Coronary artery (tissue), 2 donors: ENCODE measurements around the gene LMO2.

Experiments used
- DNase-seq: peaks from one replicate; pipeline ENCODE4 v3.0.0-alpha.2; 2017; ENCODE audit warnings: low spot score
- H3K27ac ChIP-seq, 2 donors: fragments of 200-600 bp; sonication (generic); one replicate each; pipeline ENCODE4 v1.5.1; 2016 to 2019
- H3K4me3 ChIP-seq: fragments of 200-600 bp; sonication (generic); 2 replicates; pipeline ENCODE4 v1.5.1; 2016; ENCODE audit warnings: mild to moderate bottlenecking, moderate library complexity
- TF ChIP-seq, protein P1 (sequence below): fragments of 200-600 bp; sonication (generic); IDR thresholded peaks from one replicate; pipeline ENCODE4 v1.5.1; 2019; ENCODE audit warnings: antibody characterized with exemption

The LMO2 gene

DNA sequence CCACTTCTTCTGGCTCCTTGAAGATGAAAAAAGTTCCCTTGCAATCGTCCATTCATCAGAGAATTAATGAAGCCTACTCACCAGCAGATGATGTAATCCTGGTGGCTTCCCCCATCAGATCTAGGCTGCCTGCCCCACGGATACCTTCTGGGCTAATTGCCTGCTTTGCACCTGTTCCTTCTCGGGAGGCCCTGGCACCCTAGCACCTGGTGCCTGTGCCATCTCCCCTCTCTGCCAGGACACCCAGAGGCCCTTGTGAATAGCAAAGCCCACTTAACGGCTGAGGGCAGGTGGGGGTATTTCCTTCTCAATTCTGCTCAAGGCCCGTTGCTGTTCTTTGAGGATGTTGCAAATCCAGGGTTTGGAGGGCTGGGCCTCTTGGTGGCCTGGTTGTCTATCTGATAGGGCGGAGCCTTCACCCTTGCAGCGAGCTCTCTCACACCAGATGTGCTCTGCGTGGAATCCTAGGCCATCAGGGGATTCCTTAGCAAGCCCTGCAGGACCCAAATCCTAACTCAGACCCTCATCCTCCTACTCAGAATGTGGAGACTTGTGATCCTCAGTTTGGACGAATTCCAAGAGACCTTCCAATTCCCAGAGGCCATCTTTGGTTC lies at the start of gene LMO2:
Gene LMO2 (minus strand): TSS at position 363 of the 614 bp plus-strand sequence. CDS start 22,360 bp downstream, outside the sequence.
- TF ChIP-seq, protein P1, sequence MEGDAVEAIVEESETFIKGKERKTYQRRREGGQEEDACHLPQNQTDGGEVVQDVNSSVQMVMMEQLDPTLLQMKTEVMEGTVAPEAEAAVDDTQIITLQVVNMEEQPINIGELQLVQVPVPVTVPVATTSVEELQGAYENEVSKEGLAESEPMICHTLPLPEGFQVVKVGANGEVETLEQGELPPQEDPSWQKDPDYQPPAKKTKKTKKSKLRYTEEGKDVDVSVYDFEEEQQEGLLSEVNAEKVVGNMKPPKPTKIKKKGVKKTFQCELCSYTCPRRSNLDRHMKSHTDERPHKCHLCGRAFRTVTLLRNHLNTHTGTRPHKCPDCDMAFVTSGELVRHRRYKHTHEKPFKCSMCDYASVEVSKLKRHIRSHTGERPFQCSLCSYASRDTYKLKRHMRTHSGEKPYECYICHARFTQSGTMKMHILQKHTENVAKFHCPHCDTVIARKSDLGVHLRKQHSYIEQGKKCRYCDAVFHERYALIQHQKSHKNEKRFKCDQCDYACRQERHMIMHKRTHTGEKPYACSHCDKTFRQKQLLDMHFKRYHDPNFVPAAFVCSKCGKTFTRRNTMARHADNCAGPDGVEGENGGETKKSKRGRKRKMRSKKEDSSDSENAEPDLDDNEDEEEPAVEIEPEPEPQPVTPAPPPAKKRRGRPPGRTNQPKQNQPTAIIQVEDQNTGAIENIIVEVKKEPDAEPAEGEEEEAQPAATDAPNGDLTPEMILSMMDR = no peak
- Histone ChIP-seq H3K27ac (no peak within 1 kb of the TSS), H3K4me3 (no peak within 1 kb of the TSS)
- no peak for DNase-seq

DNA sequence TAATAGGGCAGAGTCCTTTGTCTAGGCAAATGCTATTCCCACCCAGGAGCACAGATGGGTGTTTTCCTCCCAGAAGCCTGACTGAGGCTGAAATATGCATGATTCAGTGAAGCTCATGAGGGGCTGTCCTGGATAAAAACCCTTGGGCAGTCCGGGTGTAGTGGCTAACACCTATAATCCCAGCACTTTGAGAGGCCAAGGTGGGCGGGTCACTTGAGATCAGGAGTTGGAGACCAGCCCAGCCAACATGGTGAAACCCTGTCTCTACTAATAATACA lies 48.6 kb upstream of the LMO2 start:
- DNase-seq = no peak
- H3K4me3 ChIP-seq = no peak overlapping the region
- H3K27ac ChIP-seq = no peak overlapping the region
- TF ChIP-seq, protein P1 = no peak

DNA sequence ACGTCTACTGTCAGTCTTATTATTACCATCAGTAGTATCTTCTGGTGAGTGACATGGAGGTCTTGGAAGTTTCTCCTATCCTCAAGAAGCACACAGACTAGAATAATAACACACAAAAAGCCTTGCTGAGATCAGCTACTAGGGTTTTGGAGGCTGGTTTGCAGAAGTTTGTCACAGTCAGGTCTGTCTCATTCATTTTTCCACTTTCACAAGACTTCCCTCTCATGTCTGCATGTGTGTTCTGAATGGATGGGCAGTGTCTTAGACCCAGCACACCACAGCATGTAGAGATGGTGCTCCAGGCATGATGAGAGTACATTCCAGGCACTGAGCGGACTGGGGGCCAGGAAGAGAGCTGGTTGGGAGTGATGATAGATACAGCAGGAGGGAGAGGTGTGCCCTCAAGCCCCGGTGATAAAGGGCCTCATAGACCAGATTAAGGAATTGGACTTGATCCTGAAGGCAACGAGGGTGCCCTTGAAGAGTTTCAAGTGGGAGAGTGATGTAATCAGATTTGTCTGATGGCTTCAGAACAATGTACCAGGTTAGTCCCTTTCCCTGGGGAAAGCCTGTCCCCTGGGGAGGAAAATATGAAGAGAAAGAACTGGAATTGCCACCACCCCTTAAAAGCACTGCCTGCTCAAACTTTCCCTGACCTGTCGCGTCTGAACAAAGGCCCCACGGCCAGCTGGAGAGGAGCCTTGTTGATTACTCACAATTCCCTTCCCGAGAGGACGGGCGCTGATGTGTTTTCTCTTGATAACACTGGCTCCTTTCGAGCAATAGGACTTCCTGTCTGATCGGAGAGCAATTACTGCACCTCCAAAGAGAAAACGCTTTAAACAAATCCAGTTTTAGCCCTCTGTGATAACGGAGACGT lies 45.1 kb upstream of the LMO2 start:
- peak; percentile 84 for DNase-seq
- Histone ChIP-seq H3K27ac (peak overlapping the region; percentile 38 to 59), H3K4me3 (peak overlapping the region; percentile 31)
- TF ChIP-seq, protein P1 = no peak

DNA sequence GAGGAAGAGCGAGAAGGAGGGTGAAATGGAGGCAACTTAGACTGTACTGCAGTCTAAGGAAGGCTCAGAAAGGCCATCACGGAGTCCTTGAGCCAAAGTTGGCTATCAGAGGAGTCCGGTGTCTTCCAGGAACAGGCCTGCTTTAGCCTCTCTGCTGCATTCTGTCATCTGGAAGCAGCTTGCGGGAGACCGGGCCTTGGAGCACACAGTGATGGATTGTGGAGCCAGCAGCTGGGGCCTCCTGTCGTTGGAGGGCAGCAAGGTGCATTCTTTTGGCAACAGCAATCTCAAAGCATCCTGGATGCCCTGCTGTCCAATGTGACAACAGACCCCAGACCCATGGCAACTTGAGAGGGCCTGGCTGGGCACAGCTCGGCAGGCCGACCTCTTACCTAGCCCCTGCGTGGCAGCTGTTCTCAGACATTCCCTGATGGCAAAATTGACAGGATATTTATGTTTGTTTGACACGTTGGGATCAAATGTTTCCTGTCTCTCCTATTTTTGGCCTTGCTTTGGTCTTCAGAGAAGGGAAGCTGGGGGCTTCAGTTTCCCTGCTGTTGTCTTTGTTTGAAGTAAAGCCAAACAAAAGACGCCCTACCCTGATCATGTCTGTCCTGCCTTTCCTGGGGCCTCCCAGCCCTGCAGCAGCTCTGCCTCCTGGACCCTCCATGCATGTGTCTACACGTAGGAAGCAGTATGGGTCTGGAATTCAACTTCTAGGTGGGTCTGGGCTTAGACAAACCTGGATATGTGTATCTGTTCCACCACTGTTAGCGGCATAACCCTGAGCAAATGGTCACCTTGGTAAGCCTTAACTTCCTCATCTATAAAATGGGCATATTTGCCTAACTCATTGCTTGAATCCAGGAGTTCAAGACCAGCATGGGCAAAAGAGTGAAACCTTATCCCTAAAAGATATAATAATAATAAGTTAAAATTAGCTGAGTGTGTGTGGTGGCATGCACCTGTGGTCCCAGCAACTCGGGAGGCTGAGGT lies 43.9 kb upstream of the LMO2 start:
- TF ChIP-seq, protein P1 = no peak
- no peak for DNase-seq
- no peak overlapping the region for H3K27ac ChIP-seq
- H3K4me3 ChIP-seq = no peak overlapping the region

DNA sequence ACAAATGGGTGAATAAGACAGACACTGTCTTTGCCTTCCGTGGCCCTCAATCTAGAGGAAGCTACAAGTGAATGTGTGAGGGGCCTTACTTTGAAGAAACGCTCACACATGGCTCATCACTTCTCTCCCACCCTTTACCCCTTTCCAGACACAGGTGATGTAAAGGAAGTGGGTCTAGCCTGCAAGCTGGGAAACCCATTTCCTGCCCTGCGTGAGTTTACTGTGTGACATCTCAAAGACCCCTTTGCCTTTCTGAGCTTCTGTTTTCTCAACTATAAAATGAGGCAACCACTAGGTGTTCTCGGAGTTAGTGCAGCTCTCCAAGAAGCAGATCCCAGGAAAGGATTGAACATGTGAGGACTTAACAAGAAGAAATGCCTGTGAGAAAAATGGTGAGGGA lies 43.1 kb upstream of the LMO2 start:
- H3K27ac ChIP-seq = no peak overlapping the region
- H3K4me3 ChIP-seq = no peak overlapping the region
- TF ChIP-seq, protein P1 = no peak
- DNase-seq = no peak

- H3K27ac ChIP-seq = no peak overlapping the region
- H3K4me3 ChIP-seq = no peak overlapping the region
- TF ChIP-seq, protein P1 = no peak
- no peak for DNase-seq
Observed at GRCh38 chr11:33934450-33934849, 42.6 kb upstream of the LMO2 start.
